ENCODE measurements around the gene ESPL1. TPM values are rescaled to one million over a fixed set of nuclear protein-coding genes. Genes with fewer than 3 reads are reported as not detected.

The ESPL1 gene
- total RNA-seq, 1 experiment from 2014 or later = 54.6 TPM

- Histone ChIP-seq H3K4me1 (ENCODE audit: control insufficient read depth, insufficient read depth, low read length) (peaks cover 11% of the 10 kb centered on the region), H3K9me3 (ENCODE audit: control insufficient read depth, insufficient read depth, low read depth, low read length) (no peaks in the 10 kb centered on the region), H3K36me3 (ENCODE audit: control insufficient read depth, insufficient read depth, low read length) (no peaks in the 10 kb centered on the region), H3K4me3 (ENCODE audit: low read depth in 2 of 2, low read length in 2 of 2) (no peak overlapping the region), H3K27me3 (ENCODE audit: control insufficient read depth, insufficient read depth, low read length) (no peaks in the 10 kb centered on the region), H3K27ac (ENCODE audit: low read length) (no peak overlapping the region)
- intact Hi-C loops (cut with micrococcal nuclease; ENCODE audit: unreplicated experiment) = loop anchor here (2.0 kb wide), 1 partner anchor 93 kb away; no protein-coding TSS in a partner anchor
- ATAC-seq = no peak
- BruUV-seq (replicated peaks) = no TSS peak
- POLR2A ChIA-PET = interaction anchor here (0.8 to 1.2 kb wide), 2 partner anchors 25 to 94 kb away, joined by 3 to 4 read pairs; no protein-coding TSS in a partner anchor
- in situ Hi-C loops (cut with HindIII; ENCODE audit: low pct_unique_long_range_greater_than_20kb, low sequenced_read_pairs) = no loop called here
- TF ChIP-seq TCF7L2 (IDR thresholded peaks at IDR 0.05; ENCODE audit: low read depth, low read length) (no peak), REST (IDR thresholded peaks at IDR 0.05; ENCODE audit: insufficient read depth in 1 of 2, low read depth in 2 of 2, low read length in 1 of 2) (no peak)
- CTCF ChIA-PET = interaction anchor here (0.6 to 2.5 kb wide), 6 partner anchors 18 to 154 kb away, joined by 3 to 19 read pairs (median 4); no protein-coding TSS in a partner anchor
- no peak for DNase-seq (ENCODE audit: low read depth, low spot score)
Measured at GRCh38 chr12:53327435-53328042, 59.4 kb downstream of the ESPL1 start.

GRCh38 chr12:53328043-53328435 is 59.9 kb downstream of the ESPL1 start:
- Histone ChIP-seq H3K27ac (ENCODE audit: low read length) (no peak overlapping the region), H3K4me3 (ENCODE audit: low read depth in 2 of 2, low read length in 2 of 2) (no peak overlapping the region), H3K27me3 (ENCODE audit: control insufficient read depth, insufficient read depth, low read length) (no peaks in the 10 kb centered on the region), H3K9me3 (ENCODE audit: control insufficient read depth, insufficient read depth, low read depth, low read length) (no peaks in the 10 kb centered on the region), H3K4me1 (ENCODE audit: control insufficient read depth, insufficient read depth, low read length) (peaks cover 11% of the 10 kb centered on the region), H3K36me3 (ENCODE audit: control insufficient read depth, insufficient read depth, low read length) (no peaks in the 10 kb centered on the region)
- intact Hi-C loops (cut with micrococcal nuclease; ENCODE audit: unreplicated experiment) (no loop called here), in situ Hi-C loops (cut with HindIII; ENCODE audit: low pct_unique_long_range_greater_than_20kb, low sequenced_read_pairs) (no loop called here)
- POLR2A ChIA-PET = no interaction called here
- ATAC-seq (no peak), DNase-seq (ENCODE audit: low read depth, low spot score) (no peak)
- CTCF ChIA-PET = interaction anchor here (0.6 to 2.5 kb wide), 4 partner anchors 17 to 154 kb away, joined by 3 to 19 read pairs (median 4); no protein-coding TSS in a partner anchor
- TF ChIP-seq CTCF (IDR thresholded peaks at IDR 0.05) = no peak
- TF ChIP-seq SIN3A (IDR thresholded peaks at IDR 0.05; ENCODE audit: borderline replicate concordance, insufficient read depth, low read depth, low read length) = no peak
- no peak for TF ChIP-seq TCF7L2 (IDR thresholded peaks at IDR 0.05; ENCODE audit: low read depth, low read length)
- no peak for TF ChIP-seq REST (IDR thresholded peaks at IDR 0.05; ENCODE audit: insufficient read depth in 1 of 2, low read depth in 2 of 2, low read length in 1 of 2)
- no peak for TF ChIP-seq POLR2AphosphoS5 (IDR thresholded peaks at IDR 0.05; ENCODE audit: low read depth, low read length)
- no TSS peak for BruUV-seq (replicated peaks)

All from Panc1 (cell line).